ENCODE measurements around the gene DLGAP3.
"Not testable (repeated sequence)": the region's sequence is repeated elsewhere in the genome, so short reads cannot be mapped to it uniquely, and the experiment has no call there.

Gene DLGAP3

DNA sequence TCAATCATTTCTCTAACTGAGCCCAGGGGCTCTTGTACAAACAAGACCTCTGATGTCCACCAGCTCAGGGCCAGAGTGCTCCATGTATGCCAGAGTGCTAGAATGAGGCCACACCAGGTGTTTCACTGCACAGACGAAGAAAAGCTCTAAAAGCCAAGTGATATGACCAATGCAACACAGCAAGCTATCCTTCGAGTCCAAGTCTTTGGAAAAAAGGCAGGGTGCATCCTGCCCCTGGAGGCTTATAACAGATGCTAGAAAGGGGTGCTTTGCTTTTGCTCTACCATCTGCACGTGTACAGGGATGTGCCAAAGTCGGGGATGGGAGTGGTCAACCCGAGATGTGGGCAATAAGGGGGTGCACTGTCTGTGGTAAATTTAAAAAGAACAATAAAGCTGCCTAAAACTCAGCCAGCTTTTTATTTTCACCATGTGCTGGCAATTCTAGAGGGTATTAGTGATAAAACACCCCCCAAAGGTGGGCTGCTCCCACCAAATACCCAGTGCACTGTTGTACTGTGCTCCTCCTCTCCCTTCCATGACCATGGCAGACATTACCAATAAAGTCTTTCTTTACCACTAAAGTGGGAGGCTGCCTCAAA, 102.0 kb downstream of the DLGAP3 start:
- DNase-seq, result no peak

- DNase-seq, result no peak
Observed at GRCh38 chr1:34825455-34826091, 103.9 kb downstream of the DLGAP3 start.

GRCh38 chr1:34824817-34825454, 104.5 kb downstream of the DLGAP3 start:
- no peak for DNase-seq

GRCh38 chr1:34822202-34822601, 107.2 kb downstream of the DLGAP3 start:
- no peak for DNase-seq

- not testable (repeated sequence) for DNase-seq
Observed at GRCh38 chr1:34818862-34819261, 110.6 kb downstream of the DLGAP3 start.

- no peak for DNase-seq
Observed at GRCh38 chr1:34816778-34817177, 112.7 kb downstream of the DLGAP3 start.

DNA sequence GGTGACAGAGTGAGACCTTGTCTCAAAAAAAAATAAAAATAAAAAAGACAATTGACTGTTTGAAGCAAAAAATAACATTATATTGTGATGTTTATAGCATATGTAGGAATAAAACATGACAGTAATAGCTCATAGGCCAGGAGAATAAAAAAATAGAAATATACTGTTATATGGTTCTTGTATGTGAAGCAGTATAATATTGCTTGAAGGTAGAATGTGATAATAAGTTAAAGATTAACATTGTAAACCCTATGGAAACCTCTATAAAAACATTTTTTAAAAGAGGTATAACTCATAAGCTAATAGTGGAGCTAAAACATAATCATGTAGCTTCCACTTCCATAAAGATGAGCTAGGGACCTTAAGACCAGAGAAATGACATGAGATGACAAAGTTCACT, 113.1 kb downstream of the DLGAP3 start:
- DNase-seq, result no peak
